K562 (cell line): ENCODE measurements around the gene DNASE1L1. TPM values are rescaled to one million over a fixed set of nuclear protein-coding genes. Genes with fewer than 3 reads are reported as not detected.
A peak's percentile ranks its signal among the peaks of the same experiment; 100 is the strongest.

ENCODE experiments used
- CEBPG ChIP-seq, 3 experiments: fragments of 200-800 bp in 1 of 3; sonication (Bioruptor generic) in 1 of 3; sonication (generic) in 1 of 3; formaldehyde crosslinking in 1 of 3; IDR thresholded peaks in 2 of 3; conservative IDR thresholded peaks in 1 of 3; 2 replicates each; pipeline versions ENCODE4 v1.6.1 to v1.8.0; 2016 to 2022; ENCODE audit warnings: missing compliant biosample characterization in 2 of 3, missing genetic modification characterization in 2 of 3, mild to moderate bottlenecking in 1 of 3, missing genetic modification reagents in 1 of 3
- CLOCK ChIP-seq: fragments of 250-450 bp; sonication (Bioruptor Pico); IDR thresholded peaks from 2 replicates; pipeline ENCODE4 v1.4.0; 2020; ENCODE audit warnings: mild to moderate bottlenecking, moderate library complexity, borderline replicate concordance
- FOSL1 ChIP-seq: fragments of 200-800 bp; sonication (Bioruptor generic); conservative IDR thresholded peaks from 2 replicates; pipeline ENCODE4 v1.6.1; 2016; ENCODE audit warnings: missing genetic modification characterization, missing compliant biosample characterization
- GABPB2 ChIP-seq: fragments of 250-450 bp; sonication (Bioruptor Pico); conservative IDR thresholded peaks from 2 replicates; pipeline ENCODE4 v1.5.1; 2021; ENCODE audit warnings: mild to moderate bottlenecking
- KHSRP ChIP-seq: fragments of 450-650 bp; IDR thresholded peaks from 2 replicates; pipeline ENCODE4 v1.6.1; 2017
- MEIS2 ChIP-seq: fragments of 450-650 bp; IDR thresholded peaks from 2 replicates; pipeline ENCODE4 v1.6.1; 2014; ENCODE audit warnings: mild to moderate bottlenecking; ENCODE audit not compliant: partially characterized antibody
- MLLT1 ChIP-seq, 2 experiments: fragments of 450-650 bp; IDR thresholded peaks; 2 replicates each; pipeline ENCODE4 v1.6.1; 2016
- NCOA1 ChIP-seq: fragments of 450-650 bp; IDR thresholded peaks from 2 replicates; pipeline ENCODE4 v1.6.1; 2016; ENCODE audit warnings: low read depth
- POLR2H ChIP-seq: IDR thresholded peaks from 2 replicates; pipeline ENCODE4 v1.6.1; 2016; ENCODE audit warnings: missing genetic modification characterization, low read depth, mild to moderate bottlenecking, control low read depth, missing compliant biosample characterization, moderate library complexity
- POU5F1 ChIP-seq: fragments of 150-350 bp; IDR thresholded peaks from 2 replicates; pipeline ENCODE4 v1.6.1; 2014; ENCODE audit warnings: borderline replicate concordance, low read length, low read depth, mild to moderate bottlenecking; ENCODE audit not compliant: partially characterized antibody
- SAFB ChIP-seq: fragments of 200-400 bp; formaldehyde crosslinking; IDR thresholded peaks from 2 replicates; pipeline ENCODE4 v1.6.1; 2017; ENCODE audit warnings: low read depth, low read length, borderline replicate concordance
- SIX5 ChIP-seq, 2 experiments: IDR thresholded peaks; 2 replicates each; pipeline ENCODE4 v1.6.1; 2011; ENCODE audit warnings: low read length in 2 of 2, borderline replicate concordance in 1 of 2, low read depth in 1 of 2, mild to moderate bottlenecking in 1 of 2, moderate library complexity in 1 of 2; ENCODE audit not compliant: insufficient read depth in 1 of 2
- SMARCE1 ChIP-seq: fragments of 450-650 bp; IDR thresholded peaks from 2 replicates; pipeline ENCODE4 v1.7.1; 2016; ENCODE audit warnings: mild to moderate bottlenecking
- XRCC3 ChIP-seq: fragments of 450-650 bp; IDR thresholded peaks from 2 replicates; pipeline ENCODE4 v1.6.1; 2017; ENCODE audit warnings: mild to moderate bottlenecking, moderate library complexity
- XRCC4 ChIP-seq: IDR thresholded peaks from one replicate; pipeline ENCODE4 v1.6.1; 2011; ENCODE audit not compliant: insufficient read depth, insufficient read length; ENCODE audit errors: extremely low read depth
- ZNF175 ChIP-seq: fragments of 200-800 bp; sonication (Bioruptor generic); IDR thresholded peaks from 2 replicates; pipeline ENCODE4 v1.6.1; 2016; ENCODE audit warnings: low read depth, mild to moderate bottlenecking, missing genetic modification characterization, missing compliant biosample characterization
- ZNF232 ChIP-seq: sonication (generic); formaldehyde crosslinking; IDR thresholded peaks from 2 replicates; pipeline ENCODE4 v1.8.0; 2022; ENCODE audit warnings: mild to moderate bottlenecking, missing genetic modification reagents
- ZNF24 ChIP-seq: fragments of 450-650 bp; IDR thresholded peaks from 2 replicates; pipeline ENCODE4 v1.6.1; 2016
- polyA plus RNA-seq, 8 experiments: library from polyadenylated mRNA; depleted of rRNA in 4 of 8; stranded (reverse) in 5 of 8; unstranded in 3 of 8; fragments of >200 nt; fragmentation: Nextera tagmentation in 2 of 8; fragmentation: Illumina TruSeq in 1 of 8; extraction: Ambion mirVana in 2 of 8; extraction: Trizol in 1 of 8; gene quantifications; 2 replicates each; pipeline versions ENCODE4 v1.2.1 to v1.2.3, GENCODE V29; 2011 to 2014; ENCODE audit warnings: inconsistent platforms in 1 of 8, missing spikeins in 1 of 8
- total RNA-seq, 7 experiments: library from RNA; depleted of rRNA in 6 of 7; stranded (reverse); fragments of >200 nt in 6 of 7; fragmentation: Illumina TruSeq in 2 of 7; extraction: Trizol in 2 of 7; gene quantifications; 2 replicates each; pipeline versions ENCODE4 v1.2.1 to v1.2.3, GENCODE V29; 2011 to 2021; ENCODE audit warnings: low replicate concordance in 1 of 7
- TF ChIP-seq, protein P1 (sequence below): fragments of 450-650 bp; IDR thresholded peaks from 2 replicates; pipeline ENCODE4 v1.7.0; 2016; ENCODE audit warnings: borderline replicate concordance
- TF ChIP-seq, protein P2 (sequence below): fragments of 250-450 bp; sonication (Bioruptor Pico); IDR thresholded peaks from 2 replicates; pipeline ENCODE4 v1.8.0; 2022; ENCODE audit warnings: inconsistent platforms, mild to moderate bottlenecking, moderate library complexity, borderline replicate concordance

DNASE1L1 gene
- total and polyA plus RNA-seq, 9 of the 15 experiments (the other 6 are each of a cell fraction or from before 2014, with no cell fraction given): 0.73 to 12.6 (median 7.9) TPM

GRCh38 chrX:154368630-154369448 is 40.2 kb downstream of the DNASE1L1 start (continued):
- TF ChIP-seq SIX5 (IDR thresholded peaks at IDR 0.05; ENCODE audit: borderline replicate concordance in 1 of 2, insufficient read depth in 1 of 2, low read depth in 1 of 2, low read length in 2 of 2) (no peak), ZNF175 (CRISPR knock-in tag) (0 out of 2 replicates have a peak, but pooled peaks have one; percentile 57), SAFB (no peak), FOSL1 (tag) (peak; percentile 94), CLOCK (CRISPR knock-in tag) (no peak), ZNF232 (CRISPR knock-in tag) (0 out of 2 replicates have a peak, but pooled peaks have one; percentile 26), MLLT1 (IDR thresholded peaks at IDR 0.05) (peak in 1 of 2 experiments; percentile 19; a peak in 1 of 4 replicates), ZNF24 (no peak), CEBPG (CRISPR knock-in tag; IDR thresholded peaks at IDR 0.05) (no peak), CEBPG (tag; conservative IDR thresholded peaks at IDR 0.05 in 1 of 2, IDR thresholded peaks at IDR 0.05 in 1 of 2) (no peak), KHSRP (no peak), NCOA1 (no peak), GABPB2 (no peak), POLR2H (no peak), POU5F1 (no peak), XRCC3 (no peak), SMARCE1 (0 out of 2 replicates have a peak, but pooled peaks have one; percentile 14), XRCC4 (no peak), MEIS2 (peak; percentile 71)
- TF ChIP-seq, protein P1, sequence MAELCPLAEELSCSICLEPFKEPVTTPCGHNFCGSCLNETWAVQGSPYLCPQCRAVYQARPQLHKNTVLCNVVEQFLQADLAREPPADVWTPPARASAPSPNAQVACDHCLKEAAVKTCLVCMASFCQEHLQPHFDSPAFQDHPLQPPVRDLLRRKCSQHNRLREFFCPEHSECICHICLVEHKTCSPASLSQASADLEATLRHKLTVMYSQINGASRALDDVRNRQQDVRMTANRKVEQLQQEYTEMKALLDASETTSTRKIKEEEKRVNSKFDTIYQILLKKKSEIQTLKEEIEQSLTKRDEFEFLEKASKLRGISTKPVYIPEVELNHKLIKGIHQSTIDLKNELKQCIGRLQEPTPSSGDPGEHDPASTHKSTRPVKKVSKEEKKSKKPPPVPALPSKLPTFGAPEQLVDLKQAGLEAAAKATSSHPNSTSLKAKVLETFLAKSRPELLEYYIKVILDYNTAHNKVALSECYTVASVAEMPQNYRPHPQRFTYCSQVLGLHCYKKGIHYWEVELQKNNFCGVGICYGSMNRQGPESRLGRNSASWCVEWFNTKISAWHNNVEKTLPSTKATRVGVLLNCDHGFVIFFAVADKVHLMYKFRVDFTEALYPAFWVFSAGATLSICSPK: no peak
- TF ChIP-seq, protein P2, sequence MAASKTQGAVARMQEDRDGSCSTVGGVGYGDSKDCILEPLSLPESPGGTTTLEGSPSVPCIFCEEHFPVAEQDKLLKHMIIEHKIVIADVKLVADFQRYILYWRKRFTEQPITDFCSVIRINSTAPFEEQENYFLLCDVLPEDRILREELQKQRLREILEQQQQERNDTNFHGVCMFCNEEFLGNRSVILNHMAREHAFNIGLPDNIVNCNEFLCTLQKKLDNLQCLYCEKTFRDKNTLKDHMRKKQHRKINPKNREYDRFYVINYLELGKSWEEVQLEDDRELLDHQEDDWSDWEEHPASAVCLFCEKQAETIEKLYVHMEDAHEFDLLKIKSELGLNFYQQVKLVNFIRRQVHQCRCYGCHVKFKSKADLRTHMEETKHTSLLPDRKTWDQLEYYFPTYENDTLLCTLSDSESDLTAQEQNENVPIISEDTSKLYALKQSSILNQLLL (CRISPR knock-in tag): no peak
